Endothelial cell of umbilical vein (primary cell): ENCODE results near the gene MYO5B. TPM values are rescaled to one million over a fixed set of nuclear protein-coding genes. Genes with fewer than 3 reads are reported as not detected.

Source experiments
- BruUV-seq: library from RNA; stranded (reverse); fragments of 400-500 nt; replicated peaks from 2 replicates; lab custom pipeline; 2021; lab: Mats Ljungman, UMichigan
- CTCF ChIA-PET: fragments of 300-600, 350-600 bp; sonication (Branson Sonifier 250); formaldehyde crosslinking; loops from one replicate; lab custom pipeline; 2021; ENCODE audit warnings: antibody characterized with exemption, inconsistent platforms; lab: Charles Lee
- POLR2A ChIA-PET: fragments of 300-600, 350-600 bp; sonication (Branson Sonifier 250); formaldehyde crosslinking; loops from one replicate; lab custom pipeline; 2021; ENCODE audit warnings: antibody characterized with exemption, inconsistent platforms; lab: Charles Lee
- DNase-seq: peaks from one replicate; pipeline ENCODE4 v3.0.0-alpha.2; 2011; ENCODE audit warnings: low read depth, low spot score
- FAIRE-seq: peaks from 2 replicates; lab custom pipeline; 2011; peaks lifted over from hg19 to GRCh38; lab: Jason Lieb, UNC
- H2AFZ ChIP-seq: 2 replicates; pipeline ENCODE4 v1.6.0; 2012; ENCODE audit warnings: low read depth, low read length, control low read depth, inconsistent platforms
- H3K27ac ChIP-seq: 2 replicates; pipeline ENCODE4 v1.5.1; 2011; ENCODE audit warnings: low read depth, mild to moderate bottlenecking, control low read depth, low read length, moderate library complexity; ENCODE audit not compliant: insufficient read depth
- H3K27me3 ChIP-seq, 2 experiments: 2 replicates each; pipeline versions ENCODE4 v1.6.0 to v1.6.1; 2011; ENCODE audit warnings: low read length in 2 of 2, mixed read lengths in 1 of 2; ENCODE audit not compliant: control insufficient read depth in 2 of 2, insufficient read depth in 2 of 2
- H3K36me3 ChIP-seq, 2 experiments: 2 replicates in 1 of 2; 3 replicates in 1 of 2; pipeline ENCODE4 v1.5.1; 2011; ENCODE audit warnings: low read length in 2 of 2, mild to moderate bottlenecking in 1 of 2, moderate library complexity in 1 of 2; ENCODE audit not compliant: control insufficient read depth in 2 of 2, insufficient read depth in 2 of 2; ENCODE audit errors: extremely low read depth in 1 of 2
- H3K4me1 ChIP-seq: 3 replicates; pipeline ENCODE4 v1.5.1; 2011; ENCODE audit warnings: mild to moderate bottlenecking, low read length; ENCODE audit not compliant: control insufficient read depth, insufficient read depth; ENCODE audit errors: extremely low read depth
- H3K4me2 ChIP-seq: 2 replicates; pipeline ENCODE4 v1.6.1; 2011; ENCODE audit warnings: low read length, control low read depth, mixed read lengths; ENCODE audit not compliant: insufficient read depth
- H3K4me3 ChIP-seq, 3 experiments: fragments of 200-600 bp in 1 of 3; sonication (generic), shearing (Covaris generic) in 1 of 3; replicated peaks in 1 of 3; 2 replicates each; pipeline ENCODE4 v1.5.1; 2011 to 2016; ENCODE audit warnings: control low read depth in 3 of 3, low read length in 3 of 3, mild to moderate bottlenecking in 2 of 3, inconsistent platforms in 1 of 3, low read depth in 1 of 3, moderate library complexity in 1 of 3; ENCODE audit not compliant: insufficient read depth in 1 of 3
- H3K79me2 ChIP-seq: 2 replicates; pipeline ENCODE4 v1.6.0; 2012; ENCODE audit warnings: low read length, inconsistent platforms; ENCODE audit not compliant: control insufficient read depth, insufficient read depth
- H3K9ac ChIP-seq: replicated peaks from 2 replicates; pipeline ENCODE3; 2011; ENCODE audit warnings: low read length, control low read depth; ENCODE audit not compliant: insufficient read depth; ENCODE audit errors: extremely low read depth
- H3K9me1 ChIP-seq: replicated peaks from 3 replicates; pipeline ENCODE4 v1.6.0; 2011; ENCODE audit warnings: mild to moderate bottlenecking, low read length; ENCODE audit not compliant: control insufficient read depth, insufficient read depth; ENCODE audit errors: extremely low read depth
- H3K9me3 ChIP-seq: replicated peaks from 2 replicates; pipeline ENCODE4 v1.5.1; 2012; ENCODE audit warnings: low read length, inconsistent platforms; ENCODE audit not compliant: control insufficient read depth, insufficient read depth
- H4K20me1 ChIP-seq: replicated peaks from 2 replicates; pipeline ENCODE3; 2011; ENCODE audit warnings: mild to moderate bottlenecking, low read length; ENCODE audit not compliant: control insufficient read depth, insufficient read depth; ENCODE audit errors: extremely low read depth
- FOS ChIP-seq: IDR thresholded peaks from 2 replicates; pipeline ENCODE4 v1.6.1; 2011; ENCODE audit warnings: mild to moderate bottlenecking, low read length, moderate library complexity, borderline replicate concordance; ENCODE audit not compliant: insufficient read depth
- JUN ChIP-seq: IDR thresholded peaks from 2 replicates; pipeline ENCODE4 v1.6.1; 2011; ENCODE audit warnings: borderline replicate concordance, low read depth; ENCODE audit not compliant: insufficient read length, insufficient read depth
- POLR2A ChIP-seq: IDR thresholded peaks from 2 replicates; pipeline ENCODE4 v1.6.1; 2012; ENCODE audit warnings: low read depth, mild to moderate bottlenecking, control low read depth, low read length
- POLR2AphosphoS5 ChIP-seq: IDR thresholded peaks from 2 replicates; pipeline ENCODE4 v1.6.1; 2012; ENCODE audit warnings: low read depth, mild to moderate bottlenecking, control low read depth, low read length, moderate library complexity; ENCODE audit not compliant: insufficient read depth
- dilution Hi-C: fragments of 300-500 bp; cut with MboI; formaldehyde crosslinking; loops from one replicate; pipeline ENCODE4 v1.15.0; 2019; ENCODE audit warnings: low sequenced_read_pairs; ENCODE audit not compliant: extremely low pct_ligation_motif_present
- intact Hi-C: fragments of 100-400 bp; cut with micrococcal nuclease; formaldehyde crosslinking; loops from one replicate; pipeline ENCODE4 v1.10.0; 2022
- polyA plus RNA-seq, 4 experiments: library from polyadenylated mRNA; depleted of rRNA in 3 of 4; stranded (reverse) in 3 of 4; unstranded in 1 of 4; fragments of >200 nt; gene quantifications; 2 replicates each; pipeline versions ENCODE4 v1.2.1 to v1.2.3, GENCODE V29; 2011 to 2012; ENCODE audit warnings: missing spikeins in 1 of 4
- total RNA-seq: library from RNA; stranded (reverse); gene quantifications from 2 replicates; pipeline ENCODE4 v1.2.3, GENCODE V29; 2021
- TF ChIP-seq, protein P1 (sequence below), 2 donors: IDR thresholded peaks; 1 replicate in 1 of 2; 2 replicates in 1 of 2; pipeline ENCODE4 v1.5.1; 2011; ENCODE audit warnings: low read length in 2 of 2, mild to moderate bottlenecking in 2 of 2, moderate library complexity in 2 of 2, control low read depth in 1 of 2, inconsistent platforms in 1 of 2, low read depth in 1 of 2; ENCODE audit not compliant: insufficient read depth in 1 of 2; ENCODE audit errors: extremely low read depth in 1 of 2
- TF ChIP-seq, protein P2 (sequence below): IDR thresholded peaks from 2 replicates; pipeline ENCODE4 v1.6.1; 2011; ENCODE audit not compliant: insufficient read depth, insufficient read length

The MYO5B gene
- total and polyA plus RNA-seq, 2 donors (not counting 3 experiments of a cell fraction or from before 2014, with no cell fraction given): 0.54 to 1.1 TPM

DNA sequence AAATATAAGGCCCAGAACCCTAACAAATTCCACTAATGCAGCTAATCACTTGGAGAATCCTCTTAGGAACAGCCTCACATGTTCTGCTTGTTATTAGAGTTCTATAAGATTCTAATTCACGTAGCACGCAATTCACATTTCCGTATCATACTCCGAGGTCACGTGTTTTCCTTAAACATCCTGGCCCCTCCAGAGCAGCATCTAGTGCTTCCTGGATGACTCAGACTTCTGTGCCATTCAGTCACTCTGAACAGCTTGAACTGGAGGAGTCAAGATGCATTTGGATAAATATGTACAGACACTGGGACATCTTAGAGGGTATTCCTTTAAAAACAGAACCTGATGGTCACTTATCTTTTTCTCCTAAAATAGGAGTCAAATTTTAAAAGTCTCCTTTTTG, 156.5 kb downstream of the MYO5B start:
- Histone ChIP-seq H3K4me2 (peak overlapping the region; percentile 13), H3K79me2 (no peaks in the 10 kb centered on the region), H3K27me3 (peaks cover 0 to 5% of the 10 kb centered on the region in 2 experiments), H3K27ac (no peak overlapping the region), H3K9me1 (no peaks in the 10 kb centered on the region), H3K9ac (no peak overlapping the region), H3K9me3 (no peaks in the 10 kb centered on the region), H3K4me1 (peaks cover 10% of the 10 kb centered on the region), H3K36me3 (no peaks in the 10 kb centered on the region), H3K4me3 (no peak overlapping the region), H4K20me1 (no peaks in the 10 kb centered on the region), H2AFZ (peak overlapping the region; percentile 29)
- intact Hi-C loops: no loop called here
- dilution Hi-C loops: no loop called here
- ChIA-PET POLR2A (no interaction called here), CTCF (interaction anchor here (1.3 kb wide), 1 partner anchor 20 kb away, joined by 3 read pairs; no protein-coding TSS in a partner anchor)
- TF ChIP-seq JUN (peak; percentile 71), FOS (peak; percentile 85), POLR2AphosphoS5 (no peak), POLR2A (no peak)
- TF ChIP-seq, protein P1, sequence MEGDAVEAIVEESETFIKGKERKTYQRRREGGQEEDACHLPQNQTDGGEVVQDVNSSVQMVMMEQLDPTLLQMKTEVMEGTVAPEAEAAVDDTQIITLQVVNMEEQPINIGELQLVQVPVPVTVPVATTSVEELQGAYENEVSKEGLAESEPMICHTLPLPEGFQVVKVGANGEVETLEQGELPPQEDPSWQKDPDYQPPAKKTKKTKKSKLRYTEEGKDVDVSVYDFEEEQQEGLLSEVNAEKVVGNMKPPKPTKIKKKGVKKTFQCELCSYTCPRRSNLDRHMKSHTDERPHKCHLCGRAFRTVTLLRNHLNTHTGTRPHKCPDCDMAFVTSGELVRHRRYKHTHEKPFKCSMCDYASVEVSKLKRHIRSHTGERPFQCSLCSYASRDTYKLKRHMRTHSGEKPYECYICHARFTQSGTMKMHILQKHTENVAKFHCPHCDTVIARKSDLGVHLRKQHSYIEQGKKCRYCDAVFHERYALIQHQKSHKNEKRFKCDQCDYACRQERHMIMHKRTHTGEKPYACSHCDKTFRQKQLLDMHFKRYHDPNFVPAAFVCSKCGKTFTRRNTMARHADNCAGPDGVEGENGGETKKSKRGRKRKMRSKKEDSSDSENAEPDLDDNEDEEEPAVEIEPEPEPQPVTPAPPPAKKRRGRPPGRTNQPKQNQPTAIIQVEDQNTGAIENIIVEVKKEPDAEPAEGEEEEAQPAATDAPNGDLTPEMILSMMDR (IDR thresholded peaks at IDR 0.05; ENCODE audit: extremely low read depth in 1 of 2, insufficient read depth in 1 of 2, low read depth in 1 of 2, low read length in 2 of 2): no peak
- TF ChIP-seq, protein P2, sequence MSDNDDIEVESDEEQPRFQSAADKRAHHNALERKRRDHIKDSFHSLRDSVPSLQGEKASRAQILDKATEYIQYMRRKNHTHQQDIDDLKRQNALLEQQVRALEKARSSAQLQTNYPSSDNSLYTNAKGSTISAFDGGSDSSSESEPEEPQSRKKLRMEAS: peak; percentile 62
- FAIRE-seq: peak; percentile 95
- peak; percentile 63 for DNase-seq
- no TSS peak for BruUV-seq
